ENCODE results near the gene GNAS. TPM values are rescaled to one million over a fixed set of nuclear protein-coding genes. Genes with fewer than 3 reads are reported as not detected.

Gene GNAS
- total RNA-seq, 3 donors from 2014 or later (not counting 1 experiment from before 2014, with no cell fraction given): 530 to 823 (median 582) TPM

DNA sequence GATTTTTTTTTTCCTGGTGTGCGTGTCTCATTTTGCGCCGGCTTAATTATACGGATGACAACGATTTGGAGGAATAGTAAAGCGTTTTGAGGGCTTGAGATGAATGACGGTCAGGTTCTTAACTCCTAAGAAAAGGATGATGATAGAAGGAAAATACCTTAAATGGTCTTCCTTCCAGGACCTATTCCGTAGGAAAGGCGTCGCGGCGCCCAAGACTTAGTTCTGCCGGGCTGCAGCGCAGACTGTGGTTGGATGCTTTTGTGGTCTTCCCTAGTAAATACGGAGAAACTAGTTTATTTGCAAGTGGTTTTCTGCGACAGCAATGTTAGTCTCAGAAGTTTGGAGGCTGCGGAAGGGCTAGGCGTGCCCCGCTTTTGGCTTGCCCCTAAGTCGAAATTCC lies 10.2 kb upstream of the GNAS start:
- intact Hi-C loops (cut with micrococcal nuclease): no loop called here
- Mint-ChIP-seq H3K4me3 (no peak overlapping the region), H3K4me1 (peaks cover 10 to 24% of the 10 kb centered on the region in 2 donors), H3K9me3 (no peaks in the 10 kb centered on the region), H3K27ac (no peak overlapping the region), H3K36me3 (no peaks in the 10 kb centered on the region), H3K27me3 (ENCODE audit: low read depth in 2 of 2) (peaks cover 52% of the 10 kb centered on the region in 2 donors)
- peaks cover 13% of the 10 kb centered on the region for H3K27me3 ChIP-seq (ENCODE audit: control insufficient read depth, insufficient read depth, low read length)
- ATAC-seq (no peak), DNase-seq (no peak)
- H3K9me3 ChIP-seq (ENCODE audit: control insufficient read depth, insufficient read depth, low read length): no peaks in the 10 kb centered on the region
- H3K4me1 ChIP-seq (ENCODE audit: control insufficient read depth, insufficient read depth, low read length): peaks cover 18% of the 10 kb centered on the region
- H3K4me3 ChIP-seq (ENCODE audit: low read length): no peak overlapping the region
- no peaks in the 10 kb centered on the region for H3K36me3 ChIP-seq (ENCODE audit: control insufficient read depth, insufficient read depth, low read length)
- no peak overlapping the region for H3K27ac ChIP-seq (ENCODE audit: low read length)
- TF ChIP-seq, protein P1, sequence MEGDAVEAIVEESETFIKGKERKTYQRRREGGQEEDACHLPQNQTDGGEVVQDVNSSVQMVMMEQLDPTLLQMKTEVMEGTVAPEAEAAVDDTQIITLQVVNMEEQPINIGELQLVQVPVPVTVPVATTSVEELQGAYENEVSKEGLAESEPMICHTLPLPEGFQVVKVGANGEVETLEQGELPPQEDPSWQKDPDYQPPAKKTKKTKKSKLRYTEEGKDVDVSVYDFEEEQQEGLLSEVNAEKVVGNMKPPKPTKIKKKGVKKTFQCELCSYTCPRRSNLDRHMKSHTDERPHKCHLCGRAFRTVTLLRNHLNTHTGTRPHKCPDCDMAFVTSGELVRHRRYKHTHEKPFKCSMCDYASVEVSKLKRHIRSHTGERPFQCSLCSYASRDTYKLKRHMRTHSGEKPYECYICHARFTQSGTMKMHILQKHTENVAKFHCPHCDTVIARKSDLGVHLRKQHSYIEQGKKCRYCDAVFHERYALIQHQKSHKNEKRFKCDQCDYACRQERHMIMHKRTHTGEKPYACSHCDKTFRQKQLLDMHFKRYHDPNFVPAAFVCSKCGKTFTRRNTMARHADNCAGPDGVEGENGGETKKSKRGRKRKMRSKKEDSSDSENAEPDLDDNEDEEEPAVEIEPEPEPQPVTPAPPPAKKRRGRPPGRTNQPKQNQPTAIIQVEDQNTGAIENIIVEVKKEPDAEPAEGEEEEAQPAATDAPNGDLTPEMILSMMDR (IDR thresholded peaks at IDR 0.05): no peak
- WGBS (ENCODE audit: insufficient coverage): 54% methylated on average over 20 of the region's 20 CpGs

DNA sequence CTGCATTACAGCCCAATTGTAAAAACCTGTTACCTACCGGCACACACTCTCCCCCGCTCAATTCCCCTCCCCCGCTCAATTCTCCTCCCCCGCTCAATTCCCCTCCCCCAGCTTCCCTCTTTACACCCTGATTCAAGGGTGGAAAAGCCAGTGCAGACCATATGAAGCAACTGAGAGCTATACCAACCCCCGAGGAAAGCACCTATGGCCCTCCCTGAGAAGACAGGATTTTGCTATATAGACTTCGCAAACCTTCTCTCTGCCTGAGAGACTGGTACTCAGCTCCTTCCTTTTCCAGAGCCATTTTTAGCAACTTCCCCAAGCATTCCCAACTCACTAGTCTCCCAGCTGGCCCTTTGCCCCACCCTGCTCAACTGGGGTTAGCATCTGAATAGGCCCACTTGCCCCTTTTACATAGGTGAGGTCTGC lies 9.4 kb upstream of the GNAS start:
- Mint-ChIP-seq H3K27ac (no peak overlapping the region), H3K4me3 (no peak overlapping the region), H3K4me1 (peaks cover 3 to 21% of the 10 kb centered on the region in 2 donors), H3K36me3 (no peaks in the 10 kb centered on the region), H3K27me3 (ENCODE audit: low read depth in 2 of 2) (peaks cover 55 to 60% of the 10 kb centered on the region in 2 donors), H3K9me3 (no peaks in the 10 kb centered on the region)
- Histone ChIP-seq H3K36me3 (ENCODE audit: control insufficient read depth, insufficient read depth, low read length) (no peaks in the 10 kb centered on the region), H3K4me1 (ENCODE audit: control insufficient read depth, insufficient read depth, low read length) (peaks cover 16% of the 10 kb centered on the region), H3K4me3 (ENCODE audit: low read length) (no peak overlapping the region), H3K27me3 (ENCODE audit: control insufficient read depth, insufficient read depth, low read length) (peaks cover 13% of the 10 kb centered on the region), H3K27ac (ENCODE audit: low read length) (no peak overlapping the region), H3K9me3 (ENCODE audit: control insufficient read depth, insufficient read depth, low read length) (no peaks in the 10 kb centered on the region)
- intact Hi-C loops (cut with micrococcal nuclease): no loop called here
- WGBS (ENCODE audit: insufficient coverage): 53% methylated on average over 6 of the region's 6 CpGs
- TF ChIP-seq, protein P1 (IDR thresholded peaks at IDR 0.05): no peak
- ATAC-seq: no peak
- no peak for DNase-seq

DNA sequence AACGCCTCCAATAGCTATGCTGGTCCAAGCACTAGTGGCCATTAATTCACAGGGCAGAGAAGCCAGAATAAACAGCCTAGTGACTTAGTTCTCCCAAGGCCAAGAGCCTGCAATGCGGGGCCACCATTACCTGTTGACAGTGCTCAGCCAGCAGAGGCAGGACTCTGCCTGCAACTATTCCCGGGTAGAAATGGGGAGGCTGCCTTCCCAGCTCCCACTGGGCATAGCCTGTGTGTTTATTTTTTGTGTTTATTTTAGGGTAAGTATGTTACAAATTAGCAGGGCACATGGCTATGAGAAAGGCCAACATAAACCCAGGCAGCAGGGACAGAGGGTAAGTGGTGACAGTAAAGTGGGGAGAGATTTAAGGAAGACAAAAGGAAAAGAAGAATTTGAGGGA lies 6.8 kb upstream of the GNAS start:
- H3K9me3 Mint-ChIP-seq: no peaks in the 10 kb centered on the region
- no peak for ATAC-seq
- WGBS (ENCODE audit: insufficient coverage): 83% methylated on average over 3 of the region's 3 CpGs

More for the DNA sequence above, 6.8 kb upstream of the GNAS start:
- H3K36me3 ChIP-seq (ENCODE audit: control insufficient read depth, insufficient read depth, low read length): no peaks in the 10 kb centered on the region
- Mint-ChIP-seq H3K27me3 (ENCODE audit: low read depth in 2 of 2) (peaks cover 61 to 85% of the 10 kb centered on the region in 2 donors), H3K4me1 (peaks cover 0 to 16% of the 10 kb centered on the region in 2 donors), H3K4me3 (no peak overlapping the region), H3K27ac (no peak overlapping the region), H3K36me3 (no peaks in the 10 kb centered on the region)
- H3K9me3 ChIP-seq (ENCODE audit: control insufficient read depth, insufficient read depth, low read length): no peaks in the 10 kb centered on the region
- no peak overlapping the region for H3K27ac ChIP-seq (ENCODE audit: low read length)
- no peak for DNase-seq
- H3K4me3 ChIP-seq (ENCODE audit: low read length): no peak overlapping the region
- TF ChIP-seq, protein P1 (IDR thresholded peaks at IDR 0.05): no peak
- intact Hi-C loops (cut with micrococcal nuclease): no loop called here
- peaks cover 15% of the 10 kb centered on the region for H3K4me1 ChIP-seq (ENCODE audit: control insufficient read depth, insufficient read depth, low read length)
- peaks cover under 1% of the 10 kb centered on the region for H3K27me3 ChIP-seq (ENCODE audit: control insufficient read depth, insufficient read depth, low read length)

Data from natural killer cell (primary cell).